HK-2 (cell line): ENCODE measurements around the gene TRMT1.

ENCODE experiments used
- DNase-seq: peaks from one replicate; pipeline ENCODE4 v3.0.0-alpha.2; 2018; ENCODE audit not compliant: unreplicated experiment

The TRMT1 gene

GRCh38 chr19:13102416-13102665 lies 14.2 kb downstream of the TRMT1 start:
- no peak for DNase-seq

- no peak for DNase-seq
These were observed 14.7 kb downstream of the TRMT1 start for GRCh38 chr19:13101590-13102415.

- DNase-seq = no peak
These were observed 15.5 kb downstream of the TRMT1 start for GRCh38 chr19:13100841-13101589.

GRCh38 chr19:13100031-13100588 lies 16.4 kb downstream of the TRMT1 start:
- DNase-seq = peak; percentile 31

GRCh38 chr19:13099073-13099999 lies 17.2 kb downstream of the TRMT1 start:
- DNase-seq = no peak

GRCh38 chr19:13098277-13099072 lies 18.1 kb downstream of the TRMT1 start:
- DNase-seq = no peak

- DNase-seq = no peak
These were observed 18.9 kb downstream of the TRMT1 start for GRCh38 chr19:13097463-13098258.

- no peak for DNase-seq
These were observed 19.5 kb downstream of the TRMT1 start for GRCh38 chr19:13097033-13097462.

GRCh38 chr19:13095934-13096927 lies 20.3 kb downstream of the TRMT1 start:
- no peak for DNase-seq

- DNase-seq = no peak
These were observed 21.2 kb downstream of the TRMT1 start for GRCh38 chr19:13095393-13095784.

GRCh38 chr19:13094771-13095392 lies 21.7 kb downstream of the TRMT1 start:
- no peak for DNase-seq

GRCh38 chr19:13094106-13094504 lies 22.4 kb downstream of the TRMT1 start:
- no peak for DNase-seq

- peak; percentile 83 for DNase-seq
These were observed 23.0 kb downstream of the TRMT1 start for GRCh38 chr19:13093407-13094105.

GRCh38 chr19:13092606-13093235 lies 23.8 kb downstream of the TRMT1 start:
- peak; percentile 62 for DNase-seq

- DNase-seq = no peak
These were observed 24.4 kb downstream of the TRMT1 start for GRCh38 chr19:13092158-13092543.

- DNase-seq = peak; percentile 42
These were observed 25.0 kb downstream of the TRMT1 start for GRCh38 chr19:13091400-13092157.
